SKM-1 treated with dmso at 0.1 percent for 144 hours (cell line): ENCODE results near the gene TRABD2B.

Experiments
- DNase-seq: peaks from one replicate; lab custom pipeline; 2025; ENCODE audit not compliant: unreplicated experiment; lab: John Stamatoyannopoulos, UW

TRABD2B gene

GRCh38 chr1:47809301-47810084 lies 187.7 kb downstream of the TRABD2B start:
- no peak for DNase-seq

- no peak for DNase-seq
These were observed 188.6 kb downstream of the TRABD2B start for GRCh38 chr1:47808612-47809011.

GRCh38 chr1:47805921-47806361 lies 191.2 kb downstream of the TRABD2B start:
- no peak for DNase-seq

- DNase-seq: no peak
These were observed 192.2 kb downstream of the TRABD2B start for GRCh38 chr1:47805018-47805417.

GRCh38 chr1:47803815-47804501 lies 193.2 kb downstream of the TRABD2B start:
- no peak for DNase-seq

GRCh38 chr1:47797575-47797974 lies 199.6 kb downstream of the TRABD2B start:
- no peak for DNase-seq

GRCh38 chr1:47796626-47797025 lies 200.6 kb downstream of the TRABD2B start:
- DNase-seq: no peak

- DNase-seq: no peak
These were observed 202.1 kb downstream of the TRABD2B start for GRCh38 chr1:47795102-47795501.

- DNase-seq: no peak
These were observed 202.7 kb downstream of the TRABD2B start for GRCh38 chr1:47794530-47794929.

GRCh38 chr1:47794081-47794480 lies 203.1 kb downstream of the TRABD2B start:
- no peak for DNase-seq

- no peak for DNase-seq
These were observed 203.6 kb downstream of the TRABD2B start for GRCh38 chr1:47793563-47793962.

- DNase-seq: no peak
These were observed 204.4 kb downstream of the TRABD2B start for GRCh38 chr1:47792779-47793178.

GRCh38 chr1:47791879-47792608 lies 205.1 kb downstream of the TRABD2B start:
- no peak for DNase-seq

GRCh38 chr1:47788761-47789160 lies 208.4 kb downstream of the TRABD2B start:
- DNase-seq: no peak

GRCh38 chr1:47787560-47787959 lies 209.6 kb downstream of the TRABD2B start:
- DNase-seq: no peak

- no peak for DNase-seq
These were observed 210.9 kb downstream of the TRABD2B start for GRCh38 chr1:47786316-47786715.

GRCh38 chr1:47785561-47786271 lies 211.5 kb downstream of the TRABD2B start:
- DNase-seq: no peak

- DNase-seq: no peak
These were observed 212.1 kb downstream of the TRABD2B start for GRCh38 chr1:47785118-47785517.

GRCh38 chr1:47784497-47784822 lies 212.7 kb downstream of the TRABD2B start:
- DNase-seq: no peak

GRCh38 chr1:47783638-47784496 lies 213.3 kb downstream of the TRABD2B start:
- DNase-seq: no peak
